ENCODE results near the gene SLC39A11.

The SLC39A11 gene

GRCh38 chr17:72735592-72735991 lies 356.9 kb downstream of the SLC39A11 start:
- TF ChIP-seq ZFP30 (CRISPR knock-in tag; IDR thresholded peaks at IDR 0.05) = no peak
- no peak for TF ChIP-seq TCF4 (CRISPR knock-in tag; IDR thresholded peaks at IDR 0.05; ENCODE audit: borderline replicate concordance)
- TF ChIP-seq CSDC2 (CRISPR knock-in tag; IDR thresholded peaks at IDR 0.05) = no peak
- no peak for TF ChIP-seq ZFP3 (CRISPR knock-in tag; IDR thresholded peaks at IDR 0.05)
- TF ChIP-seq ESRRG (CRISPR knock-in tag; IDR thresholded peaks at IDR 0.05) = no peak
- TF ChIP-seq ZNF70 (CRISPR knock-in tag; IDR thresholded peaks at IDR 0.05) = no peak
- ATAC-seq = no peak

DNA sequence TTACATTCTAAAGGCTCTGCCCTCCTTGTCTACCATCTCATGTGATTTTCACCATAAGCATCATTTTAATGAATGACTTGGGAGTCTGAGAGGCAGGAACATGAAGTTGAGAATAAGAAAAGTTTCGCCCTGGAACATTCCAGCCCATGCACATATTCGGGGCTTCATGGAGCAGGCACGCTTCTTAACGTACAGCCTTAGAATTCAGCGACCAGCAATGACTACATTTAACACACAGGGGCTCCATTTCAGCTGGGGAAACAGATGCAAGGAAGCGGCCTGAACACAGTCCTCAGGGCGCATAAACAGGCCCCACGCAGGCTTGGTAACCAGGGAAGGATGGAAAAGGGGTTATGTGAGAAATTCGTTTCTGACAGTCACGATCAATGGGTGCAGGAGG lies 357.4 kb downstream of the SLC39A11 start:
- no peak for ATAC-seq
- no peak for TF ChIP-seq ARNTL (CRISPR knock-in tag; IDR thresholded peaks at IDR 0.05; ENCODE audit: borderline replicate concordance, low read depth)
- TF ChIP-seq, protein P1, sequence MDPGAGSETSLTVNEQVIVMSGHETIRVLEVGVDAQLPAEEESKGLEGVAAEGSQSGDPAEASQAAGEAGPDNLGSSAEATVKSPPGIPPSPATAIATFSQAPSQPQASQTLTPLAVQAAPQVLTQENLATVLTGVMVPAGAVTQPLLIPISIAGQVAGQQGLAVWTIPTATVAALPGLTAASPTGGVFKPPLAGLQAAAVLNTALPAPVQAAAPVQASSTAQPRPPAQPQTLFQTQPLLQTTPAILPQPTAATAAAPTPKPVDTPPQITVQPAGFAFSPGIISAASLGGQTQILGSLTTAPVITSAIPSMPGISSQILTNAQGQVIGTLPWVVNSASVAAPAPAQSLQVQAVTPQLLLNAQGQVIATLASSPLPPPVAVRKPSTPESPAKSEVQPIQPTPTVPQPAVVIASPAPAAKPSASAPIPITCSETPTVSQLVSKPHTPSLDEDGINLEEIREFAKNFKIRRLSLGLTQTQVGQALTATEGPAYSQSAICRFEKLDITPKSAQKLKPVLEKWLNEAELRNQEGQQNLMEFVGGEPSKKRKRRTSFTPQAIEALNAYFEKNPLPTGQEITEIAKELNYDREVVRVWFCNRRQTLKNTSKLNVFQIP (CRISPR knock-in tag; IDR thresholded peaks at IDR 0.05; ENCODE audit: borderline replicate concordance, low read depth) = no peak
- TF ChIP-seq ZFP3 (CRISPR knock-in tag; IDR thresholded peaks at IDR 0.05) = no peak
- TF ChIP-seq RARB (CRISPR knock-in tag; IDR thresholded peaks at IDR 0.05) = no peak
- TF ChIP-seq TCF4 (CRISPR knock-in tag; IDR thresholded peaks at IDR 0.05; ENCODE audit: borderline replicate concordance) = no peak
- no peak for TF ChIP-seq PPARA (CRISPR knock-in tag; IDR thresholded peaks at IDR 0.05; ENCODE audit: borderline replicate concordance)
- TF ChIP-seq, protein P2, sequence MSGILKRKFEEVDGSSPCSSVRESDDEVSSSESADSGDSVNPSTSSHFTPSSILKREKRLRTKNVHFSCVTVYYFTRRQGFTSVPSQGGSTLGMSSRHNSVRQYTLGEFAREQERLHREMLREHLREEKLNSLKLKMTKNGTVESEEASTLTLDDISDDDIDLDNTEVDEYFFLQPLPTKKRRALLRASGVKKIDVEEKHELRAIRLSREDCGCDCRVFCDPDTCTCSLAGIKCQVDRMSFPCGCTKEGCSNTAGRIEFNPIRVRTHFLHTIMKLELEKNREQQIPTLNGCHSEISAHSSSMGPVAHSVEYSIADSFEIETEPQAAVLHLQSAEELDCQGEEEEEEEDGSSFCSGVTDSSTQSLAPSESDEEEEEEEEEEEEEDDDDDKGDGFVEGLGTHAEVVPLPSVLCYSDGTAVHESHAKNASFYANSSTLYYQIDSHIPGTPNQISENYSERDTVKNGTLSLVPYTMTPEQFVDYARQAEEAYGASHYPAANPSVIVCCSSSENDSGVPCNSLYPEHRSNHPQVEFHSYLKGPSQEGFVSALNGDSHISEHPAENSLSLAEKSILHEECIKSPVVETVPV (CRISPR knock-in tag; IDR thresholded peaks at IDR 0.05) = no peak
- TF ChIP-seq ZNF8 (CRISPR knock-in tag; IDR thresholded peaks at IDR 0.05) = no peak
- TF ChIP-seq, protein P3, sequence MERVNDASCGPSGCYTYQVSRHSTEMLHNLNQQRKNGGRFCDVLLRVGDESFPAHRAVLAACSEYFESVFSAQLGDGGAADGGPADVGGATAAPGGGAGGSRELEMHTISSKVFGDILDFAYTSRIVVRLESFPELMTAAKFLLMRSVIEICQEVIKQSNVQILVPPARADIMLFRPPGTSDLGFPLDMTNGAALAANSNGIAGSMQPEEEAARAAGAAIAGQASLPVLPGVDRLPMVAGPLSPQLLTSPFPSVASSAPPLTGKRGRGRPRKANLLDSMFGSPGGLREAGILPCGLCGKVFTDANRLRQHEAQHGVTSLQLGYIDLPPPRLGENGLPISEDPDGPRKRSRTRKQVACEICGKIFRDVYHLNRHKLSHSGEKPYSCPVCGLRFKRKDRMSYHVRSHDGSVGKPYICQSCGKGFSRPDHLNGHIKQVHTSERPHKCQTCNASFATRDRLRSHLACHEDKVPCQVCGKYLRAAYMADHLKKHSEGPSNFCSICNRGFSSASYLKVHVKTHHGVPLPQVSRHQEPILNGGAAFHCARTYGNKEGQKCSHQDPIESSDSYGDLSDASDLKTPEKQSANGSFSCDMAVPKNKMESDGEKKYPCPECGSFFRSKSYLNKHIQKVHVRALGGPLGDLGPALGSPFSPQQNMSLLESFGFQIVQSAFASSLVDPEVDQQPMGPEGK (CRISPR knock-in tag; IDR thresholded peaks at IDR 0.05; ENCODE audit: borderline replicate concordance) = no peak
- TF ChIP-seq SNAI2 (CRISPR knock-in tag; IDR thresholded peaks at IDR 0.05) = no peak
- TF ChIP-seq ZC3H10 (CRISPR knock-in tag; IDR thresholded peaks at IDR 0.05) = no peak
- TF ChIP-seq ESRRG (CRISPR knock-in tag; IDR thresholded peaks at IDR 0.05) = no peak
- no peak for TF ChIP-seq BACH2 (CRISPR knock-in tag; IDR thresholded peaks at IDR 0.05; ENCODE audit: borderline replicate concordance)
- no peak for TF ChIP-seq TOX (CRISPR knock-in tag; IDR thresholded peaks at IDR 0.05; ENCODE audit: borderline replicate concordance)
- TF ChIP-seq ZNF70 (CRISPR knock-in tag; IDR thresholded peaks at IDR 0.05) = no peak
- TF ChIP-seq OSR1 (CRISPR knock-in tag; IDR thresholded peaks at IDR 0.05) = no peak
- TF ChIP-seq ZFP30 (CRISPR knock-in tag; IDR thresholded peaks at IDR 0.05) = no peak
- no peak for TF ChIP-seq ISL1 (CRISPR knock-in tag; IDR thresholded peaks at IDR 0.05)
- TF ChIP-seq CSDC2 (CRISPR knock-in tag; IDR thresholded peaks at IDR 0.05) = no peak
- no peak for TF ChIP-seq GLIS3 (CRISPR knock-in tag; IDR thresholded peaks at IDR 0.05)

- no peak for ATAC-seq
- TF ChIP-seq ARNTL (CRISPR knock-in tag; IDR thresholded peaks at IDR 0.05; ENCODE audit: borderline replicate concordance, low read depth) = no peak
- TF ChIP-seq, protein P3 (CRISPR knock-in tag; IDR thresholded peaks at IDR 0.05; ENCODE audit: borderline replicate concordance) = no peak
- TF ChIP-seq ESRRG (CRISPR knock-in tag; IDR thresholded peaks at IDR 0.05) = no peak
- no peak for TF ChIP-seq ZC3H10 (CRISPR knock-in tag; IDR thresholded peaks at IDR 0.05)
- TF ChIP-seq, protein P4, sequence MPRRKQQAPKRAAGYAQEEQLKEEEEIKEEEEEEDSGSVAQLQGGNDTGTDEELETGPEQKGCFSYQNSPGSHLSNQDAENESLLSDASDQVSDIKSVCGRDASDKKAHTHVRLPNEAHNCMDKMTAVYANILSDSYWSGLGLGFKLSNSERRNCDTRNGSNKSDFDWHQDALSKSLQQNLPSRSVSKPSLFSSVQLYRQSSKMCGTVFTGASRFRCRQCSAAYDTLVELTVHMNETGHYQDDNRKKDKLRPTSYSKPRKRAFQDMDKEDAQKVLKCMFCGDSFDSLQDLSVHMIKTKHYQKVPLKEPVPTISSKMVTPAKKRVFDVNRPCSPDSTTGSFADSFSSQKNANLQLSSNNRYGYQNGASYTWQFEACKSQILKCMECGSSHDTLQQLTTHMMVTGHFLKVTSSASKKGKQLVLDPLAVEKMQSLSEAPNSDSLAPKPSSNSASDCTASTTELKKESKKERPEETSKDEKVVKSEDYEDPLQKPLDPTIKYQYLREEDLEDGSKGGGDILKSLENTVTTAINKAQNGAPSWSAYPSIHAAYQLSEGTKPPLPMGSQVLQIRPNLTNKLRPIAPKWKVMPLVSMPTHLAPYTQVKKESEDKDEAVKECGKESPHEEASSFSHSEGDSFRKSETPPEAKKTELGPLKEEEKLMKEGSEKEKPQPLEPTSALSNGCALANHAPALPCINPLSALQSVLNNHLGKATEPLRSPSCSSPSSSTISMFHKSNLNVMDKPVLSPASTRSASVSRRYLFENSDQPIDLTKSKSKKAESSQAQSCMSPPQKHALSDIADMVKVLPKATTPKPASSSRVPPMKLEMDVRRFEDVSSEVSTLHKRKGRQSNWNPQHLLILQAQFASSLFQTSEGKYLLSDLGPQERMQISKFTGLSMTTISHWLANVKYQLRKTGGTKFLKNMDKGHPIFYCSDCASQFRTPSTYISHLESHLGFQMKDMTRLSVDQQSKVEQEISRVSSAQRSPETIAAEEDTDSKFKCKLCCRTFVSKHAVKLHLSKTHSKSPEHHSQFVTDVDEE (CRISPR knock-in tag; IDR thresholded peaks at IDR 0.05) = no peak
- no peak for TF ChIP-seq GLIS3 (CRISPR knock-in tag; IDR thresholded peaks at IDR 0.05)
- TF ChIP-seq ZFP3 (CRISPR knock-in tag; IDR thresholded peaks at IDR 0.05) = no peak
- TF ChIP-seq ZNF70 (CRISPR knock-in tag; IDR thresholded peaks at IDR 0.05) = no peak
- no peak for TF ChIP-seq ZNF8 (CRISPR knock-in tag; IDR thresholded peaks at IDR 0.05)
- TF ChIP-seq, protein P2 (CRISPR knock-in tag; IDR thresholded peaks at IDR 0.05) = no peak
- TF ChIP-seq ZFP30 (CRISPR knock-in tag; IDR thresholded peaks at IDR 0.05) = no peak
- no peak for TF ChIP-seq ISL1 (CRISPR knock-in tag; IDR thresholded peaks at IDR 0.05)
Measured at GRCh38 chr17:72734613-72735012, 357.9 kb downstream of the SLC39A11 start.

Data from SK-N-SH treated with all-trans-retinoic acid at 6 μM for 48 hours (cell line).